WERI-Rb-1 (cell line): Measurements from ENCODE around the gene SMOC1.

Source experiments
- DNase-seq: peaks from one replicate; pipeline ENCODE4 v3.0.0-alpha.2; 2020
- H3K27ac ChIP-seq: fragments of 250-450 bp; sonication (Bioruptor Pico); 2 replicates; pipeline ENCODE4 v1.5.1; 2020; ENCODE audit warnings: mild to moderate bottlenecking, moderate library complexity
- H3K27me3 ChIP-seq: fragments of 250-450 bp; sonication (Bioruptor Pico); 2 replicates; pipeline ENCODE4 v1.5.1; 2021; ENCODE audit warnings: mild to moderate bottlenecking, low read depth, moderate library complexity; ENCODE audit not compliant: insufficient read depth, severe bottlenecking
- H3K36me3 ChIP-seq: fragments of 250-450 bp; sonication (Bioruptor Pico); 2 replicates; pipeline ENCODE4 v1.5.1; 2020; ENCODE audit warnings: mild to moderate bottlenecking, moderate library complexity
- H3K4me3 ChIP-seq: 2 replicates; pipeline ENCODE4 v1.5.1; 2011; ENCODE audit warnings: low read depth, mild to moderate bottlenecking, control low read depth, low read length
- H3K9me3 ChIP-seq: fragments of 250-450 bp; sonication (Bioruptor Pico); 2 replicates; pipeline ENCODE4 v1.5.1; 2021; ENCODE audit warnings: mild to moderate bottlenecking, moderate library complexity; ENCODE audit not compliant: severe bottlenecking
- CTCF ChIP-seq: IDR thresholded peaks from 2 replicates; pipeline ENCODE4 v1.5.1; 2011; ENCODE audit warnings: low read depth, mild to moderate bottlenecking, control low read depth, inconsistent platforms, low read length

SMOC1 gene

GRCh38 chr14:69948351-69948750, 69.1 kb downstream of the SMOC1 start:
- H3K27me3 ChIP-seq = no peaks in the 10 kb centered on the region

DNA sequence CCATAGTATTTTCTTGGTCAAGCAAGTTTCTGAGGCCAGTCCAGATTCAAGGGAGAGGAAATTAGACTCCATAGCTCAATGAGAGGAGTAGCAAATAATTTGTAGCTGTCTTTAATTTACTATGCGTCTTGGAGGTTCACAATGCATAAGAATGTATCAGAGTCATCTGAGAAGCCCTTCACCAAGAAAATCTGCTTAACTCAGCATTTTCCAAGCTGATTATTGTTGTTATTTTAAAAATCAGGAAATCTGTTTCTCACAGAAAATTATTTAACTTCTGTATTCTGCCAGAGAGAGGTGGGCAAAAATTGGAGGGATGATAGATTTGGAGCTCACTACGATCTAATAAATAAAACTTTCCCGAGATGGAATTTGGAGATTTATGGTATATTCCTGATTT, 72.0 kb downstream of the SMOC1 start:
- Histone ChIP-seq H3K36me3 (no peaks in the 10 kb centered on the region), H3K27ac (no peak overlapping the region), H3K9me3 (no peaks in the 10 kb centered on the region), H3K27me3 (no peaks in the 10 kb centered on the region), H3K4me3 (no peak overlapping the region)
- TF ChIP-seq CTCF = no peak
- DNase-seq = no peak

More at GRCh38 chr14:69948351-69948750, 69.1 kb downstream of the SMOC1 start:
- TF ChIP-seq CTCF = no peak
- H3K9me3 ChIP-seq = peaks cover 7% of the 10 kb centered on the region
- no peak overlapping the region for H3K27ac ChIP-seq
- no peaks in the 10 kb centered on the region for H3K36me3 ChIP-seq
- no peak overlapping the region for H3K4me3 ChIP-seq
- DNase-seq = no peak

DNA sequence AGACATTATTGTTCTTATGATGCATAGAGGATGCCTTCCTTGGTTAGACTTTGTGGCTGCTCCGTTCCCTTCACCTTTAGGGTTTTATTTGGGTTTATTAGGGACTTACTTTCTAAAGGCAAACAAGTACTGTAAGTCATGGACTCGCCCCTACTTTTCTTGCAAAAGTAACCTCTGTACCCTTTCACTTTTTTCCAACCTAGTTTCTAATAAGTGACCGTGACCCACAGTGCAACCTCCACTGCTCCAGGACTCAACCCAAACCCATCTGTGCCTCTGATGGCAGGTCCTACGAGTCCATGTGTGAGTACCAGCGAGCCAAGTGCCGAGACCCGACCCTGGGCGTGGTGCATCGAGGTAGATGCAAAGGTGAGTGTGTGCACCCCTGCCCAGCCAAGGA, 72.7 kb downstream of the SMOC1 start:
- Histone ChIP-seq H3K9me3 (no peaks in the 10 kb centered on the region), H3K27me3 (no peaks in the 10 kb centered on the region), H3K4me3 (no peak overlapping the region), H3K36me3 (no peaks in the 10 kb centered on the region), H3K27ac (no peak overlapping the region)
- no peak for TF ChIP-seq CTCF
- no peak for DNase-seq

DNA sequence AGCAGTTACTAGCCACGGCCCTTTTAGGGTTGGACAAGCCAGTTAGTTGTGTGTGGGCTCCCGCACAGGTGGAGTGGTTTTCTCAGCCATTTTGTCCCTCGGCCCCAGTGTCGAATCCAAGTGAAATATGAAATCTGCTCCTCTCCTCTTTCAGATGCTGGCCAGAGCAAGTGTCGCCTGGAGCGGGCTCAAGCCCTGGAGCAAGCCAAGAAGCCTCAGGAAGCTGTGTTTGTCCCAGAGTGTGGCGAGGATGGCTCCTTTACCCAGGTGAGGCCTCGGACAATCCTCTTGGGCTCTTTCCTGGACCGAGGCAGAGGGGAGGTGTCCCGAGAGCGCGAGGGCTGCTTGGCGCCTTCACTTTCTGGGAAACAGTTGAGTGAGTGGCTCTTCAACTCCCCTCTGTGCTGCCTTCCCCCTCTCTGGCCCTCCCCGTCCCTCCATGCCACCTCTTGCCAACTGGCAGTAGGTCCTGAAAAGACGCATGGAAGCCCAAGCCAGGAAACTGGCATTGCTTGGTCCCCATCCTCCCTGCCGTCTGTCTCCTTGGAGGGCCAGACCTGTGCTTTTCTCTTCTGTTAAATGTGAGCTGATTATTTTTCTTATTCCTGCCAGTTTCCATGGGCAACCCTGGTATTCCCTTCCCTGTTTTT, 74.2 kb downstream of the SMOC1 start:
- Histone ChIP-seq H3K4me3 (no peak overlapping the region), H3K36me3 (no peaks in the 10 kb centered on the region), H3K27ac (no peak overlapping the region), H3K27me3 (no peaks in the 10 kb centered on the region), H3K9me3 (no peaks in the 10 kb centered on the region)
- no peak for DNase-seq
- TF ChIP-seq CTCF = no peak

GRCh38 chr14:69955855-69956845, 76.9 kb downstream of the SMOC1 start:
- H3K9me3 ChIP-seq = no peaks in the 10 kb centered on the region
- H3K27ac ChIP-seq = no peak overlapping the region
- no peak for TF ChIP-seq CTCF
- H3K27me3 ChIP-seq = no peaks in the 10 kb centered on the region
- DNase-seq = no peak
- no peaks in the 10 kb centered on the region for H3K36me3 ChIP-seq
- no peak overlapping the region for H3K4me3 ChIP-seq
